Lower leg skin (tissue), 3 donors: ENCODE results near the gene ABCA10.

Experiments
- CTCF ChIP-seq, 3 donors: fragments of 450-650 bp; IDR thresholded peaks; one replicate each; pipeline ENCODE4 v1.5.1; 2016; ENCODE audit warnings: antibody characterized with exemption in 3 of 3, mild to moderate bottlenecking in 3 of 3, moderate library complexity in 2 of 3
- POLR2A ChIP-seq, 2 donors: fragments of 450-650 bp; IDR thresholded peaks; one replicate each; pipeline ENCODE4 v1.6.1; 2016 to 2017; ENCODE audit warnings: antibody characterized with exemption in 2 of 2, mild to moderate bottlenecking in 1 of 2, moderate library complexity in 1 of 2

DNA sequence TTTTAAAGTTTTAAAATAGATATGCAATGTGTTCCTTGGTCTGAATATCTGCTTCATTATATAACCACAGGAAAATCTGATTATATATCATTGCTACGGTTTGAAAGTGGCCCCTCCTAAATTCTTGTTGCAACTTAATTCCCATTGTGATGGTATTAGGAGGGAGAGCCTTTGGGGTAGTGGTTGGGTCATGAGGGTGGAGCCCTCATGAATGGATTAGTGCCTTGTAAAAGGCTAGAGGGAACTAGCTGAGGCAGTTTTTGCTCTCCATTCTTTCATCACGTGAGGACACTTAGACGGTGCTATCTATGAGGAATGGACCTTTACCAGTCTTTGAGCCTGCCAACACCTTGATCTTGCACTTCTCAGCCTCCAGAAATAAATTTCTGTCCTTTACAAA lies 94.5 kb downstream of the ABCA10 start:
- TF ChIP-seq CTCF (IDR thresholded peaks at IDR 0.05) (no peak), POLR2A (IDR thresholded peaks at IDR 0.05) (no peak)
